ENCODE results near the gene RNF217. TPM values are rescaled to one million over a fixed set of nuclear protein-coding genes. Genes with fewer than 3 reads are reported as not detected.

Gene RNF217
- total RNA-seq, 1 donor from 2014 or later, result not detected

- POLR2A ChIA-PET, result no interaction called here
- no peak overlapping the region for H3K27ac Mint-ChIP-seq
- intact Hi-C loops (cut with micrococcal nuclease), result no loop called here
Observed at GRCh38 chr6:125057392-125058246, 95.4 kb downstream of the RNF217 start.

GRCh38 chr6:125058546-125058945, 96.3 kb downstream of the RNF217 start:
- ATAC-seq (ENCODE audit: low read depth) (no peak), DNase-seq (no peak)
- Mint-ChIP-seq H3K9me3 (no peaks in the 10 kb centered on the region), H3K27me3 (no peaks in the 10 kb centered on the region), H3K4me1 (no peaks in the 10 kb centered on the region), H3K27ac (no peak overlapping the region), H3K4me3 (no peak overlapping the region), H3K36me3 (ENCODE audit: low read depth) (no peaks in the 10 kb centered on the region)
- ChIA-PET CTCF (no interaction called here), POLR2A (no interaction called here)
- TF ChIP-seq CTCF (IDR thresholded peaks at IDR 0.05), result no peak
- intact Hi-C loops (cut with micrococcal nuclease), result no loop called here

More at GRCh38 chr6:125057392-125058246, 95.4 kb downstream of the RNF217 start:
- TF ChIP-seq CTCF (IDR thresholded peaks at IDR 0.05), result no peak
- DNase-seq (no peak), ATAC-seq (ENCODE audit: low read depth) (no peak)
- CTCF ChIA-PET, result no interaction called here
- Mint-ChIP-seq H3K36me3 (ENCODE audit: low read depth) (no peaks in the 10 kb centered on the region), H3K9me3 (no peaks in the 10 kb centered on the region), H3K4me3 (no peak overlapping the region), H3K27me3 (no peaks in the 10 kb centered on the region), H3K4me1 (no peaks in the 10 kb centered on the region)

- intact Hi-C loops (cut with micrococcal nuclease), result no loop called here
- H3K4me3 Mint-ChIP-seq, result no peak overlapping the region
- ATAC-seq (ENCODE audit: low read depth) (no peak), DNase-seq (no peak)
- no peaks in the 10 kb centered on the region for H3K27me3 Mint-ChIP-seq
- ChIA-PET POLR2A (no interaction called here), CTCF (no interaction called here)
- no peaks in the 10 kb centered on the region for H3K9me3 Mint-ChIP-seq
- no peaks in the 10 kb centered on the region for H3K4me1 Mint-ChIP-seq
- H3K36me3 Mint-ChIP-seq (ENCODE audit: low read depth), result no peaks in the 10 kb centered on the region
- no peak for TF ChIP-seq CTCF (IDR thresholded peaks at IDR 0.05)
- H3K27ac Mint-ChIP-seq, result no peak overlapping the region
Observed at GRCh38 chr6:125063307-125063706, 101.1 kb downstream of the RNF217 start.

GRCh38 chr6:125066140-125066539, 103.9 kb downstream of the RNF217 start:
- DNase-seq (no peak), ATAC-seq (ENCODE audit: low read depth) (no peak)
- ChIA-PET CTCF (interaction anchor here (1.1 kb wide), 1 partner anchor 8 kb away, joined by 4 read pairs; no protein-coding TSS in a partner anchor), POLR2A (no interaction called here)
- Mint-ChIP-seq H3K4me1 (no peaks in the 10 kb centered on the region), H3K27ac (no peak overlapping the region), H3K27me3 (no peaks in the 10 kb centered on the region), H3K4me3 (no peak overlapping the region), H3K36me3 (ENCODE audit: low read depth) (no peaks in the 10 kb centered on the region), H3K9me3 (no peaks in the 10 kb centered on the region)
- TF ChIP-seq CTCF (IDR thresholded peaks at IDR 0.05), result no peak
- intact Hi-C loops (cut with micrococcal nuclease), result no loop called here

GRCh38 chr6:125066964-125067363, 104.7 kb downstream of the RNF217 start:
- no peak for TF ChIP-seq CTCF (IDR thresholded peaks at IDR 0.05)
- H3K9me3 Mint-ChIP-seq, result no peaks in the 10 kb centered on the region
- CTCF ChIA-PET, result no interaction called here
- DNase-seq, result no peak
- no peaks in the 10 kb centered on the region for H3K4me1 Mint-ChIP-seq
- POLR2A ChIA-PET, result no interaction called here
- intact Hi-C loops (cut with micrococcal nuclease), result no loop called here
- ATAC-seq (ENCODE audit: low read depth), result no peak
- H3K36me3 Mint-ChIP-seq (ENCODE audit: low read depth), result no peaks in the 10 kb centered on the region
- no peaks in the 10 kb centered on the region for H3K27me3 Mint-ChIP-seq
- no peak overlapping the region for H3K27ac Mint-ChIP-seq
- H3K4me3 Mint-ChIP-seq, result no peak overlapping the region

Measured in activated B cell treated with CpG ODN at 0.5 μM for 24 hours (primary cell).